Dermis microvascular lymphatic vessel endothelial cell (primary cell): ENCODE data around the gene NCKAP5. TPM values are rescaled to one million over a fixed set of nuclear protein-coding genes. Genes with fewer than 3 reads are reported as not detected.

ENCODE experiments used
- DNase-seq, 2 donors: peaks; one replicate each; pipeline versions ENCODE4 v3.0.0 to v3.0.0-alpha.2; 2010; ENCODE audit warnings: low read depth in 2 of 2
- total RNA-seq: library from RNA; depleted of rRNA; stranded (reverse); fragments of >200 nt; gene quantifications from 2 replicates; pipeline ENCODE4 v1.2.1, GENCODE V29; 2014

The NCKAP5 gene
- total RNA-seq, 1 donor from 2014 or later, result under 0.01 TPM

- DNase-seq, result peak in 1 of 2 donors; percentile 17
Measured at GRCh38 chr2:133574620-133575019, 6.4 kb upstream of the NCKAP5 start.

DNA sequence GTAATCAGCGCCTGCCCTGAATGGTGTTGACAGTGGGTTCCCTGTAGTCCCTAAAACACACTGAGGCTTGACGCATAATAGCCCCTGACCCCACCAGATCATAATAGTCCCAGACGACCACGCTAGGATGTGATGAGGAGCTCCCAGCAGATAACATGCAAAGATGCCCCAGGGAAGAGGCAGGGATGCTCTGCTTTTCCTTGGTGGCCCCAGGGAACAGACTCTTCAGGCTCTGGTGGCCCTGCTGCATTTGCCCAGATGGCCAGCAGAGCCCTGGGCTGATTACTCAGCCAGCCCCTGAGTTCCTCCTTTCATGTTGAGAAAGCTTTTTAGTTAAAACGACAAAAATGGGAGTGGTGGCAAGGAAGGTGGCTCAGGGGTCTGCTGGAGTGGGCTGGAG is 5.9 kb upstream of the NCKAP5 start:
- no peak for DNase-seq

- DNase-seq, result no peak
Measured at GRCh38 chr2:133573491-133574162, 5.4 kb upstream of the NCKAP5 start.

- DNase-seq, result no peak
Measured at GRCh38 chr2:133571249-133571648, 3.0 kb upstream of the NCKAP5 start.

GRCh38 chr2:133570542-133570941 is 2.3 kb upstream of the NCKAP5 start:
- no peak for DNase-seq

DNA sequence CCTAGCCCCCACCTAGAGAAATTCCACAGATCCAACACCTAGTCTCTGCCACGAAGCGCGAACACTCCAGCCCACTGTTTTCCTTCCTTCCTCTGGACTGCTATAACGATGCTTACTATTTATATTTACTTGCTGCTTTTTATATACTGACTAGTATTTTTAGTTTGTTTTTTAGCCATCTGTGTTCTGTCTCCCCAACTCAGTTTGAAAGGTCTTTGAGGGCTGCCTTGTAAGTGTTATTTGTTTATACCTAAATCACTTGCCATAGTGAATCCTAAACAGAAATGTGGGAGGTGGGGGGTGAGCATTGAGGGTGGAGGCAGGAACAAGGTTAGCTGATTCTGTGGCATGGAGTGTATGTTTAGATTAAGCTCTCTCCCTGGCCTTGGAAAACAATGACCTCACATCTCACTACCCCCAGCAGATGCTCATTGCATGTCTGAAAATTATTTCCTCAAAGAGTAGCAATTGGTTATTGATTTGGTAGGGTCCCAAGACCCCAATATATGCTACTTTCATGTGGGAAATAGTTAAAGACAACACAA is 1.1 kb upstream of the NCKAP5 start:
- DNase-seq, result no peak

DNA sequence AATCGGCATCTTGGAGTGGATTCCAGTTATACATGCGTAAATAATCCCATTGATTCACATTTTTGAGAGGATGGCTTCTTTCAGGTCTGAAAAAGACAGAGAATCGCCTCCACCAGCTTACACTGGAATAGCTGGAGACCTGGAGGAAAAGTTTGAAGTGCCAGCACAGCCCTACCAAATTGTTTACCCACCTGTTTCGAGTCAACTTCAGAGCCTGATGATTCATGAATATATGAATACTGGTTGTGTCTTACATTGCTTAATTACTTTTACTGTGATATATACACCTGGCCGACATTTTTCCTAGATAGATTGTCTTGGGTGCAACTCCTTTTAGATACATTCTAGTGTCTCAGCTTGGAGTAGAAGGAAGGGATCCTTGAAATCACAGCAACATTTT is 335 bp upstream of the NCKAP5 start:
- DNase-seq, result no peak

DNA sequence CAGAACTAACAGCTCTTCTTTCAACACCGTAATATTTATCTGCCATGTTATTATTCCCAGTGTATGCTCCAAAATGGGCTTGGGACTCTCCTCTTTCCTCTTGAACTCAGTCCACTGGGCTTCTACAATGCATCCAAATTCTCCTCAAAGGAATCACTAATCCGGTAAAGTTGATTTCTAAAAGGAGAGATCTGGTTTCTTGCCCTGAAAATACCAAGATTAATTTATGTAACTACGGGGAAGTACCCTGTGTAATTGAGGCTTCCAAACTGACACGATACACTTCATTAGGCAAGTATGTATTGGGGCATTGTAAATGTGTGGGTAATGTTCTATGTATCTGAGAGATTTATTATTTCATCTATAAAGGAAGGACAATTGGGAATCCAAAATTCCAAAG is 5.7 kb downstream of the NCKAP5 start:
- no peak for DNase-seq

GRCh38 chr2:133561045-133561852 is 7.0 kb downstream of the NCKAP5 start:
- peak; percentile 61 to 66 for DNase-seq

DNA sequence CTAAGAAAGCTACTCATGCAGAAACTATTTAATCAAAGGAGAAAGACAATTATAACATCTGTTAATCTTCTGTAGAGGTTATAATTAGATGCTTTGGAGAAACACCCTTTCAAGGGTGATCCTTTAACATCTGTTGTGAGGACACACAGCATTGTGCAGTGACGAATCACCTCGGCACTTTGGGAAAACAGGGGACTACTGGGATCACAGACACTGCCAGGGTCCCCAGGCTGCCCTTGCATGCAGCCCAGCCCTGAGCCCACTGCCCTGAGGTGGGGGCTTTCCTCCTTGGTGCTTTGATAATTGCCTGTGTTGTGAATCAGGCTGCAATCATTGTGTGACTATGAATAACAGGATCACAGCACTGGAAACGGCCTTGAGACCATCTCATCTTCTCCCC is 10.6 kb downstream of the NCKAP5 start:
- no peak for DNase-seq

DNA sequence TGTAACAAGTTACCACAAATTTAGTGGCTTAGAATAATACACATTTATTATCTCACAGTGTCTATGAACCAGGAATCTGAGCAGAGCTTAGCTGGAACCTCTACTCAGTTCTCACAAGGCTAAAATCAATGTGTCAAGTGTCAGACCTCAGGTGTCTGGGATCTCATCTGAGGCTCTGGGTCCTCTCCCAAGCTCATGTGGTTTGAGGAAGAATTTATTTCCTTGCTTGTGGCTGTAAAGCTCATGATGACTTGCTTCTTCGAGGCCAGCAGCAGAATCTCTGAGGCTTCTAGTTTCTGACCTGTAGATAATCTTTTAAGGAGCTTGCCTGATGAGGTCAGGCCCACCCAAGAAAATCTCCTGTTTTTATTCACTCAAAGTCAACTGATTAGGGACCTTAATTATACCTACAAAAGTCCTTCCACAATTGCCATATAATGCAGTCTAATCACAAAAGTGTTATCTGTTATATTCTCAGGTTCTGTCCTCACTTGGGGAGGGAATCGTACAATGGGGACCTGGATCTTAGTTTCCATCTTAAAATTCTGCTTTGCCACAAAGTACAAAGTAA is 14.3 kb downstream of the NCKAP5 start:
- no peak for DNase-seq

GRCh38 chr2:133553251-133553650 is 15.0 kb downstream of the NCKAP5 start:
- no peak for DNase-seq

- DNase-seq, result no peak
Measured at GRCh38 chr2:133552821-133553220, 15.4 kb downstream of the NCKAP5 start.

- no peak for DNase-seq
Measured at GRCh38 chr2:133541797-133542196, 26.5 kb downstream of the NCKAP5 start.

- DNase-seq, result no peak
Measured at GRCh38 chr2:133541376-133541775, 26.9 kb downstream of the NCKAP5 start.

DNA sequence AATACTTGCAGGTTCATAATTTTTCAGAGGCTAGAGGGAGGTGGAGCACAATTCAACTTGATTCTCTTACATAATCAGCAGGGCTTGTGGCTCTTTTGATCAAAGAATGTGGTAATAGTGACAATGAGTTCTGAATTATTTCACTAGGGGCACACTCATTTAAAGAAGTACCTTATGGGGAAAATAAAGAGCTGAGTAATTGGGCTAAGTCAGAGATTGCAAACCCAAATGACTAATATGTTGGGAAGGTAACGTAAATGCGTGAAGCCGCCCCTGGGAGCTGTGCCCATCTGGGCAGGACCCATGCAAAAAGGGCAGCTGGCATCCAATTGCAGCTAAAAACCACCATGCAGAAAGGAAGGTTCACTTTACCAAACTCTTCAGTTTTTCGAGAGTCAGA is 35.3 kb downstream of the NCKAP5 start:
- DNase-seq, result no peak

- no peak for DNase-seq
Measured at GRCh38 chr2:133531382-133531781, 36.9 kb downstream of the NCKAP5 start.

DNA sequence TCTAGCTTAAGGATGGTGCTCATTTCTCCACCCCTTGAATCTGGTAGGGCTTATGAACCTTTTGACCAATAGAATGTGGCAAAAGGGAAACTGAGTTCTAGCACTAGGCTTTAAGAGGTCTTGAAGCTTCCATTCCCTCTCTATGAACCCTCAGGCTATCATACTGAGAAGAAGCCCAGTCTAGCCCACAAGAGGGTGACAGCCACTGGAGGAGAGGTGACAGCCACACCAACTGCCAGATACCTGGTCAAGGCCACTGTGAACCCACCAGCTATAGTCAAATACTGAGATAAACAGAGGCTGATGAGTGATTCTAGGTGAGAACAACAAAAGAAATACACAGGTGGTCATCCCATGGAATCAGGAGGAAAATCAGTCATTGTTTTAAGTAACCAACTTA is 37.6 kb downstream of the NCKAP5 start:
- DNase-seq, result no peak

- no peak for DNase-seq
Measured at GRCh38 chr2:133526530-133527300, 41.5 kb downstream of the NCKAP5 start.

GRCh38 chr2:133525613-133526529 is 42.4 kb downstream of the NCKAP5 start:
- no peak for DNase-seq

- no peak for DNase-seq
Measured at GRCh38 chr2:133525090-133525489, 43.2 kb downstream of the NCKAP5 start.
